Stomach (tissue), 4 donors: ENCODE data around the gene GTF2IRD1.

Experiments used
- CTCF ChIP-seq, 7 experiments: fragments of 450-650 bp in 4 of 7; fragments of 200-600 bp in 3 of 7; sonication (generic) in 3 of 7; IDR thresholded peaks; one replicate each; pipeline ENCODE4 v1.5.1; 2016 to 2019; ENCODE audit warnings: antibody characterized with exemption in 7 of 7, control low read depth in 2 of 7, mild to moderate bottlenecking in 1 of 7
- POLR2A ChIP-seq, 4 donors: fragments of 450-650 bp; IDR thresholded peaks; one replicate each; pipeline ENCODE4 v1.6.1; 2016; ENCODE audit warnings: antibody characterized with exemption in 4 of 4, control low read depth in 2 of 4, mild to moderate bottlenecking in 1 of 4, moderate library complexity in 1 of 4
- POLR2AphosphoS5 ChIP-seq, 3 donors: sonication (generic); formaldehyde crosslinking; IDR thresholded peaks; one replicate each; pipeline ENCODE4 v1.6.1; 2016; ENCODE audit warnings: antibody characterized with exemption in 3 of 3

- TF ChIP-seq CTCF (IDR thresholded peaks at IDR 0.05) = no peak
- no peak for TF ChIP-seq POLR2AphosphoS5 (IDR thresholded peaks at IDR 0.05)
- no peak for TF ChIP-seq POLR2A (IDR thresholded peaks at IDR 0.05)
These were observed 16.8 kb downstream of the GTF2IRD1 start for GRCh38 chr7:74470504-74470903.
